MG63 (cell line): ENCODE results near the gene ALS2CL. TPM values are rescaled to one million over a fixed set of nuclear protein-coding genes. Genes with fewer than 3 reads are reported as not detected.
"Not testable (repeated sequence)": the region's sequence is repeated elsewhere in the genome, so short reads cannot be mapped to it uniquely, and the experiment has no call there.

ENCODE experiments used
- DNase-seq: peaks from one replicate; pipeline ENCODE4 v3.0.0-alpha.2; 2020
- H3K27me3 ChIP-seq: fragments of 250-450 bp; sonication (Bioruptor Pico); 2 replicates; pipeline ENCODE4 v1.5.1; 2020; ENCODE audit warnings: mild to moderate bottlenecking, moderate library complexity
- H3K36me3 ChIP-seq: fragments of 250-450 bp; sonication (Bioruptor Pico); 2 replicates; pipeline ENCODE4 v1.5.1; 2020; ENCODE audit warnings: mild to moderate bottlenecking, moderate library complexity
- H3K4me3 ChIP-seq: fragments of 250-450 bp; sonication (Bioruptor Pico); 2 replicates; pipeline ENCODE4 v1.5.1; 2020; ENCODE audit warnings: mild to moderate bottlenecking, moderate library complexity
- H3K9me3 ChIP-seq: fragments of 250-450 bp; sonication (Bioruptor Pico); 2 replicates; pipeline ENCODE4 v1.5.1; 2020; ENCODE audit warnings: mild to moderate bottlenecking, moderate library complexity
- total RNA-seq: library from RNA; depleted of rRNA; stranded (reverse); fragments of >200 nt; shearing (Covaris generic); gene quantifications from 2 replicates; pipeline ENCODE4 v1.2.3, GENCODE V29; 2014; ENCODE audit warnings: low replicate concordance

The ALS2CL gene
- total RNA-seq, 1 experiment from 2014 or later = 1.2 TPM

DNA sequence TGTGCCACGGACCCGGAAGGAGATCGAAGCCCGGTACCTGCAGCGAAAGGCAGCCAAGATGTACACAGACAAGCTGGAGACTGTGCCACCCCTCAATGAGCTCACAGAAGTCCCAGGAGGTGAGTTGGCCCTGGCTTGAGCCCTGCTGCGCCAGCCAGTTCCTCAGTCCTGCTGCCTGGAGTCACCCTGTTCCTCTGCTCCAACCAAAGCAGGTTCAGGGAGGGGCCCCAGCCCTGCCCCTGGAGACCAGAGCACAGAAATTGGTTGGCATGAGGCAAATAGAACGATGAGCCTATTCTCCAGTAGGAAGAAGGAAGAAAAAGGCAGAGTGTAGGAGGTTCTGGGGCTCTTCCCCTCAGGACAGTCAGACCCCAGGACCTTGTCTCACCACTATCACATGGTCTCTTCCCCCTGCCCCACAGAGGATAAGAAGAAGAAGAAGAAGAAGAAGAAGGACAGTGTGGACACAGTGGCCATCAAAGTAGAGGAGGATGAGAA lies 15.7 kb upstream of the ALS2CL start:
- no peak overlapping the region for H3K4me3 ChIP-seq
- H3K36me3 ChIP-seq = no peaks in the 10 kb centered on the region
- no peaks in the 10 kb centered on the region for H3K9me3 ChIP-seq
- H3K27me3 ChIP-seq = no peaks in the 10 kb centered on the region
- no peak for DNase-seq

DNA sequence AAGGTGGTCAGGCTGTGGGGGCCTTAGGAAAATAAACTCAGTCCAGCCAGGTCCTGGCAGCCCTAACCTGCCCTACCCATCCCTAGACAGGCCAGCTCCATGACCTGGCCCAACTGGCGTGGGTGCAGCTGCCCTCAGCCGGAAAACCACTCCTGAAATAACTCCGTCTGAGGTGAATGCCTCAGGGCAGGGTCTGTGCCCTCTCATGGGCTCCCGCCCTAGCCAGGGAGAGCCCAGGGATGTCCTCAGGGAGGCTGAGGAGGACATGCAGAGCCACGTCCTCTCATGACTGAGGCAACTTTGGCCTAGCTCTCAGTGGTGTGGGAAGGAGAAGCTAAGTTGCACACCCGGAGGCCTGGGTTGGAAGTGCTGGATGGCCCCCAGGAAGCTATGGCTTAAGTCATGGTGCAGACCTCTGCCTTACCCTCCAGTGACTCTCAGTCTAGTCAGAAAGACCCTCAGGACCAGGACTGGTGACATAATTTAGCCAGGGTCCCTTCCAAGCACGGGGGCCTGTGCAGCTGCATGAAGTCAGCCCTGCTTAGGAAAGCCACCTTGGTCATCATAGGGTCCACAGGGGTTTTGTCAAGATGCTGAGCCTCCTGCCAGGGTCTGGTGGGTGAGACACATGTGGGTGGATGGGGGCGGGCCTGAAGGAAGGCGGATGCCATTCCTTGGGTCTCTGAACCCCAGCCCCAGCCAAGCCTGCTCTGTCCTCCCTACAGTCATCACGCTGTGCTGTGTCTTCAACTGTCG lies 15.1 kb upstream of the ALS2CL start:
- Histone ChIP-seq H3K9me3 (no peaks in the 10 kb centered on the region), H3K36me3 (no peaks in the 10 kb centered on the region), H3K27me3 (no peaks in the 10 kb centered on the region), H3K4me3 (no peak overlapping the region)
- DNase-seq = no peak

DNA sequence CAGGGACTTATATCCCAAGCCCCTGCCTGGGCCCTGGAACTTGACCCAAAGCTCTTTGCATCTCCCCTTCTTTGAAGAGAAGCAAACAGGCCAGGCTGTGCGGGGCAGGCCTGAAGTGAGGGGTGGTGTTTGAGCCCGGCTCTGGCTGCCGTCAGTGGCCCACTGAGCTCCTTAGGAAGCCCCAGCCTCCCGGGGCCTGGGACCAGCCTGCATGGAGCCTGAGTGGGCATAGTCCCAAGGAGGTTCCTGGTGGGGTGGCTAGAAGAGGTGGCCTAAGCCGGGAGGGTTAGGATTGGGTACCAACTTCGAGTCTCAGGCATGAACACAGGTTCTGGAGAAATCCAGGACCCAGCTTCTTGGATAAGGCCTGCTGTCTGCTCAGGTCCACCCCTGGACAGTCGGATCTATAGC lies 14.1 kb upstream of the ALS2CL start:
- no peak for DNase-seq
- H3K27me3 ChIP-seq = no peaks in the 10 kb centered on the region
- H3K4me3 ChIP-seq = no peak overlapping the region

DNA sequence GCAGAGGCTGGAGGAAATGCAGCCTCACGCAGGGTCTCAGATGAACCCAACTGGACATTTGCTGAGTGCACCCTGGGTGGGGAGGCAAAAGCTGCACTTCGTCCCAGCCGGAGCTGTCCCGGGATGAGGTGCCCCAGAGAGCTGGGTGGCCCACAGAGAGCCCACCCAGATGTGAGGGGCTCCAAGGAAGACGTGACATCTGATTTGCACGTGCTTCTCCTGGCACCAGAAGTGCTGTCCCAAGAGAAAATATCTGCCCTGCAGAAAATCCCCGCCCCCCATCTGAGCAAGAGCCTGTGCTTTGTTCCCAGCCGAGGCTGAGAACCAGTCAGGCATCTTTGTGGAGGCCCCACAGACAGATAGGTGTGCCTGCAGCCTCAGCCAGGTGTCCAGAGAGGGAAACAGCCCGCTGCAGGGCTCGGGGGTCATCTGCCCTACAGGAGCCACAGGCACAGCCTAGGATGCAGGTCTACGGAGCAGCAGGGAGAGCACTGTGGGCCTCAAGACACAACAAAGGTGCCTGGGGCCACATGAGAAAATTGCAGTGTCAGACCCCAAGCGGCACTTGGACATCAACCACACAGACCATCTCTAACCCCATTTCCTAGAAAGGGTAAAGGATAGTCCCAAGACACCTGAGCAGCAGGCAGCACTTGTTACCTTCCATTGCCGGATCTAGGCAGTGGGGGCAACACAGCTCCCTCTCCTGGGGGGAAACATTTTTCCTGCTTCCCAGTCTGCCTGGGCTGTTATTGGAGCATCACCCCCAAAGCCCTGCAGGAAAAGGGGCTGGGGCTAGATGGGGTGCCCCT lies 13.5 kb upstream of the ALS2CL start:
- no peak for DNase-seq

More for the DNA sequence above, 14.1 kb upstream of the ALS2CL start:
- Histone ChIP-seq H3K9me3 (no peaks in the 10 kb centered on the region), H3K36me3 (no peaks in the 10 kb centered on the region)

DNA sequence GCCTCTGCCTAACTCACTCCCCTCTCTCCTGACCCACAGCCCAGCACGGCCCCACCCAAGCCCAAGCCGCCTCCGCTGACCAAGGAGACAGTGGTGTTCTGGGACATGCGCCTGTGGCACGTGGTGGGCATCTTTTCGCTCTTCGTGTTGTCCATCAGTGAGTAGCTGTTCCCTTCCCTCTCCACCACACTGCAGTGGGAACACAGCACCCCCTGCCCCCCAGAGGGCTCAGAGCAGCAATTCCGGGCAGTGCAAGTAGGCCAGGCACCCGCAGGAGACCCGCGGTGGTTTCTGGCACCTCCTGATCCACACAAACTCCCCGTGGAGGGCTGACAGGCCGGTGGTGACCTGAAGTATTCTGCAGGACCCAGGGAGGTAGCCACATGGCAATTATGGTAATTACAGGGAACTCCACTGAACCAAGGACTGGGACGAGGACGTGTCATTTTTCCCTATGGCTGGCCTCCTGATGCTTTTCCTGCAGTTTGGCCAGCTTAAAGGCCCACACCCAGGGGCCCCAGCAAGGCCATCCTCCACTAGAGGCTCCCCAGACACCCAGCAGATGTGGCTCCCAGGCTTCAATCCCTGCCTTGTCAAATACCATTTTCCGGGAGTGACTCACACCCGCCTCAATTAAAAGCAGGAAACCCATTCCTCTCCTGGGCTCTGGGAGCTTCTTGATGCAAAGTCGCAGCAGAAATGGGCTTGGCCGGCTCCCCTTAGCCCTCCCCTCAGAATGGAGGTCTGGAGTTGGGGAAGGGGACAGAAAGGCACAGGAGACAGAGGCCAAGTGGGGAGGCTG lies 12.5 kb upstream of the ALS2CL start:
- H3K9me3 ChIP-seq = no peaks in the 10 kb centered on the region
- no peak overlapping the region for H3K4me3 ChIP-seq
- DNase-seq = no peak
- H3K27me3 ChIP-seq = no peaks in the 10 kb centered on the region
- H3K36me3 ChIP-seq = no peaks in the 10 kb centered on the region

More for the DNA sequence above, 13.5 kb upstream of the ALS2CL start:
- Histone ChIP-seq H3K27me3 (no peaks in the 10 kb centered on the region), H3K4me3 (no peak overlapping the region), H3K9me3 (no peaks in the 10 kb centered on the region), H3K36me3 (no peaks in the 10 kb centered on the region)

DNA sequence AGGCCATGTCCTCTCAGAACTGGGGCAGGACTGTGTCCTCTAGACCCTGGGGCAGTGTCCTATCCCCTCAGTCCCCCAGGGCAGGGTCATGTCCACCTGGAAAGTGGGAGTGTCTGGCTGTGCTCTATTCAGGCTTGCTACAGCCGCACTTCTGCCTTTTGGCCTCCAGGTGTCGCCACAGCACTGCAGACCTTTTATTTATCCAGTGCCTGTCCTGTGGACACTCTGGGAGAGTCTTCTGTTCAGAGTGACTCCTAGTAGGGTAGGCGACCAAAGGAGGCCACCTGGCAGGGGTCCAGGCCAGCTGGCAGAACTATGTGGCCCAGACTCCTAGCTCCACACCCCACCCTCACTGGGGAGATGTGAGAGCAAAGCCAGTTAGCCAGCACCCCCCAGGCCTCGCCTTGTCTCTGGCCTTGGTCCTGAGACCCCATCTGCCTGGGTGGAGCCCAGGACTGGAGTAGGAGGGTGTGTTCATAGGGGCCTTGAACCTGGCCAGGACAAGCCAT lies 11.6 kb upstream of the ALS2CL start:
- peak; percentile 18 for DNase-seq
- no peak overlapping the region for H3K4me3 ChIP-seq
- H3K9me3 ChIP-seq = no peaks in the 10 kb centered on the region
- no peaks in the 10 kb centered on the region for H3K27me3 ChIP-seq
- no peaks in the 10 kb centered on the region for H3K36me3 ChIP-seq

DNA sequence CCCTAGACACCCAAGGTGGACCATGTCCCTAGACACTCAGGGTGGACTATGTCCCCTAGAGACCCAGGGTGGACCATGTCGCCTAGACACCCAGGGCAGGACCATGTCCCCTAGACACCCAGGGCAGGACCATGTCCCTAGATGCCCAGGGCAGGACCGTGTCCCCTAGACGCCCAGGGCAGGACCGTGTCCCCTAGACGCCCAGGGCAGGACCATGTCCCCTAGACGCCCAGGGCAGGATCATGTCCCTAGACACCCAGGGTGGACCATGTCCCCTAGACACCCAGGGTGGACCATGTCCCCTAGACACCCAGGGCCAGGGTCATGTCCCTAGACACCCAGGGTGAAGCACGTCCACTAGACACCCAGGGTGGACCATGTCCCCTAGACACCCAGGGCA lies 10.9 kb upstream of the ALS2CL start:
- not testable (repeated sequence) for DNase-seq, H3K9me3 ChIP-seq, H3K27me3 ChIP-seq, H3K36me3 ChIP-seq, H3K4me3 ChIP-seq

DNA sequence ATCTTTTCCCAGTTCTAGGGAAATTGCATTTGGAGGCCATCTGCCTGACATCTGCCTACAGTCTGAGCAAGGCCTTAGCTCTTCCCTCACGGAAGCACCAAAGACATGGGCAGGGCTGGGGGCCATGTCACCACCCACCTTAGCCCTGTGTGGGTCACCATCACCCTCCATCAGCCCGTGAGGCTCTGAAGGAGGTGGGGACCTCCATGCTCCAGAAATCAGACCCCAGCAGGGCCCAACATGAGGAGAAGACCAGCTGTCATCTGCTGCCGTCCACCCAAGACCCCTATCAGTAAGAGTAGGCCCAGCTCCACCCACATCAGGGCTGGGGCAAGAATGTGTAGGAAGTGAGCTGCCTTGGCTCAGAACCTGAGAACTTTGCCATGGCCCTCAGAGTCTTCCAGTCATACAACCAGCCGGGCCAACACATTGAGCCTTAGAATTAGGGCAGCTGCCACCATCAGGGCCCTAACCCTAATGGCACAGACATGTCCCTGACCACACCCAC lies 9.6 kb upstream of the ALS2CL start:
- Histone ChIP-seq H3K27me3 (no peaks in the 10 kb centered on the region), H3K4me3 (no peak overlapping the region), H3K36me3 (no peaks in the 10 kb centered on the region), H3K9me3 (no peaks in the 10 kb centered on the region)
- DNase-seq = no peak

DNA sequence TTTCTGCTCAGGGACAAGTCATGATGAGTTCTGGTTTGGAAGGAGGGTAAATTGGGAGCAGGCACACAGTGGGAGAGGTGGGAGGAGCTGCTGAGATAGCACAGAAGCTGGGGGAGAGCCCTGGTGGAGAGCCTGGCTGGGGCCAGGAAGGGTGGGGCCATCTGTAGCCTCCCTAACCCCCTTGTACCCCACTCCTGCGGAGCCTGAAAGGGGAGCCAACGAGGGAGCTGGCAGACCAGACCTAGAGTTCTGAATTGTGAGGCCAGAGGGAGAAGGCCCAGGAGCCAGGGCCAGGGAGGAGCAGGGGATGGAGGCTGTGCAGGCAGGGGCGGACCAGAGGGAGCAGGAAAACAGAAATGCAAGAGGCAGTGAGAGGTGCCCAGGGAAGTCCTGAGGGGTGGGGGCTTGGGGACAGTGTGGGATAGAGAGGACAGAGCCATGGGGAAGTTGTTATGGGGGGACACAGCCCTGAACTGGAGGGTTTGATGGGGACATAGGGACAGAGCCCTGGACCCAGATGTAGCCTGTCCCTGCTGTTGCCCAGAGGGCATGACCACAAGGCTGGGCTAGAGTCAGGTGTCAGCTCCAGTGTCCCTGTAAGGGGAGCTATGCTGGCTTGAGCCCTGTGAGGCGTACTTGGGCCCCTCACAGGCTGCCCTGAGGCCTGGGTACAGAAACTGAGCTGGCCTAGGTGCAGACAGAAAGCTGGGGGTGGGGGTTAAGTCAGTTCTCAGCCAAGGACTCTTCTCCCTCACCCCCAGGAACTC lies 8.9 kb upstream of the ALS2CL start:
- DNase-seq = no peak
- no peaks in the 10 kb centered on the region for H3K27me3 ChIP-seq
- H3K9me3 ChIP-seq = no peaks in the 10 kb centered on the region
- H3K36me3 ChIP-seq = no peaks in the 10 kb centered on the region
- H3K4me3 ChIP-seq = no peak overlapping the region

DNA sequence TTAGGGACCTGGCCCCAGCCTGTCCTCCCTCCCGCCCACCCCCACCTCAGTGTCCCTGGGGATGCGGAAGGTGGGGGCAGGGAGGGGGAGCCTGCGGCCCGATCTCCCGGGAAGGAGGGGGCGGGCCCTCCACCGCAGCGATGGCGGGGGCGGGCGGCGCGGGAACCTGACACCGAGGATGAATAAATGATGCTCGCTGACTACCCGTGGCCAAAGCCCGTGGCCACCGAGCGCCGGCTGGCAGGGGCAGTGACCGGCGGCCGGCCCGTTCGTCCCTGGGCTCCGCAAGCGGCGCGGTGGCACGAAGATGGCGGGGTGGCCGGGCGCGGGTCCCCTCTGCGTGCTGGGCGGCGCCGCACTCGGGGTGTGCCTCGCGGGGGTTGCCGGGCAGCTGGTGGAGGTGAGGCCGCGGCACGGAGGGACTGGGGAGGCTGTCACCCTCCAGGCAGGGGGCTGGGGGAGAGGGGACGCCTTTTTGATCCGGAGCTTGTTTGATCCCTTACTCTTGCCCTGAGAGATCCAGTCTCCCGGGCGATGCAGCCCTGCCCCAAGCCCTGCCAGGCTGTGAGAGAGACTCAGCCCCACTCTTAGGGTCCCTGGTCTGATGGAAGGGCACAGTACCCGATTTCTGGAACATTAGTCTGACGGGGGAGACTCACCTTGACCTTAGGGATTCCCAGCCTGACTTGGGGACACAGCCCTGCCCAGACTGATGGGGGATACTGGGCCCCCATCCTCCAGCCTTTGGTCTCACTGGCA lies 7.9 kb upstream of the ALS2CL start, which contains the start of gene TMIE:
Gene TMIE (plus strand): TSS at position 212 of the 759 bp plus-strand sequence. CDS start 96 bp downstream, at position 308.
- H3K9me3 ChIP-seq = no peaks in the 10 kb centered on the region
- no peak within 1 kb of the TSS for H3K4me3 ChIP-seq
- no peak for DNase-seq
- H3K36me3 ChIP-seq = no peaks in the 10 kb centered on the region
- no peaks in the 10 kb centered on the region for H3K27me3 ChIP-seq

DNA sequence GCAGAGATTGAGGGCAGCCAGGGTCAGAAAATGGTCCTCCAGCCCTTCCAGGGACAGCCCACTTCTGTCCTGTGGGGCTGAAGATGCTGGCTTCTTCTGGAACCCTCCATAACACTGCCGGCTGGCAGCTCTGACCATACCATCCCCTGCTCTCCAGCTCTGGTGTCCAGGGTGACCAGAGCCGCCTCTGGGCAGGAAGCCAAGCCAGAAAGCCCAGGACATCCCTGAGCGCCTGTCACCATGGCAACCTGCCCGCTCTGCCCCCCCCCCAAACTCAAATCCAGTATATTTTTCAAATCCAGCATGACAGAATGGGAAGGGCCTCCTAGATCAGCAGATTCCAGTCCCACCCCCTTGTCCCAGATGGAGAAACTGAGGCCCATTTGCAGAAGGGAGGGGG lies 7.3 kb upstream of the ALS2CL start:
- DNase-seq = no peak
- no peaks in the 10 kb centered on the region for H3K27me3 ChIP-seq
- H3K9me3 ChIP-seq = no peaks in the 10 kb centered on the region
- no peaks in the 10 kb centered on the region for H3K36me3 ChIP-seq
- no peak overlapping the region for H3K4me3 ChIP-seq

DNA sequence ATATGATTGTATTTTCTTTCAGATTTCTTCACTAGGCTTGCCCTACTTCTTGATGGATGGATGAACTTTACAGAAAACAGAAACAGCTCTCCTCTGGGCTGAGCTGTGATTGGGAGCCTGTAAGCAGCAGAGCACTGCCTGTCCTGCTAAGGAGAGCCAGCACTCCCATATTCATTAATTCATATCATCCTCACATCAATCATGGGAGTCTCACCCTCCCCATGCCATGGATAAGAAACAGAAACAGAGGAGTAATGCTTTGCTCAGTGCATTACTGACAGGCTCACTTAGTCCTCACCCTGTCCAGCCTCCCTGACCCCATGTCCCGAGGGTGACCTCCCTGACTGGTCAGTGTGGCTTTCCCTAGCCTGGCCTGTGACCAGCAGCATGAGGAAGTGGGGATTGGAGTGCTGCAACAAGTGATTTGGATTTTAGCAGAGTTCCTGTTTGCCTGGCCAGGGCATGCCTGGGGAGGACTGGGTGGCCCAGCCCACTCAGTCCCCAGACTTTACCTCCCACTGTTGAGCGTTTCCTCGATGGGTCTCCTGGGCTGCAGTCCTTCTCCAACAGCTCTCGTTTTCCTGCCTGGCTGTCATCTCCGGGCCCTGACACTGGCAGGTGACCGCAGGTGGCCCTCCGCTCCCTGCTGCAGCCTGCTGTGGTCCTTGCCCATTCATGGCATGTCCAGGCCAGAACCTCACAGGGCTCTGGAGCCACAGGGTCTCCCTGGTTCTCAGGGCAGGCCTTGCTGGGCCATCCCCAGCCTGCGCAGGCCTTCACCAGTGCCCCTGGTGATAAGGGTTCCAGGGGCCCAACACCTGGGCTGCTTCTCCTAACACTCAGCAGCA lies 6.4 kb upstream of the ALS2CL start:
- no peak for DNase-seq
- no peak overlapping the region for H3K4me3 ChIP-seq
- H3K9me3 ChIP-seq = no peaks in the 10 kb centered on the region
- no peaks in the 10 kb centered on the region for H3K27me3 ChIP-seq
- H3K36me3 ChIP-seq = no peaks in the 10 kb centered on the region

DNA sequence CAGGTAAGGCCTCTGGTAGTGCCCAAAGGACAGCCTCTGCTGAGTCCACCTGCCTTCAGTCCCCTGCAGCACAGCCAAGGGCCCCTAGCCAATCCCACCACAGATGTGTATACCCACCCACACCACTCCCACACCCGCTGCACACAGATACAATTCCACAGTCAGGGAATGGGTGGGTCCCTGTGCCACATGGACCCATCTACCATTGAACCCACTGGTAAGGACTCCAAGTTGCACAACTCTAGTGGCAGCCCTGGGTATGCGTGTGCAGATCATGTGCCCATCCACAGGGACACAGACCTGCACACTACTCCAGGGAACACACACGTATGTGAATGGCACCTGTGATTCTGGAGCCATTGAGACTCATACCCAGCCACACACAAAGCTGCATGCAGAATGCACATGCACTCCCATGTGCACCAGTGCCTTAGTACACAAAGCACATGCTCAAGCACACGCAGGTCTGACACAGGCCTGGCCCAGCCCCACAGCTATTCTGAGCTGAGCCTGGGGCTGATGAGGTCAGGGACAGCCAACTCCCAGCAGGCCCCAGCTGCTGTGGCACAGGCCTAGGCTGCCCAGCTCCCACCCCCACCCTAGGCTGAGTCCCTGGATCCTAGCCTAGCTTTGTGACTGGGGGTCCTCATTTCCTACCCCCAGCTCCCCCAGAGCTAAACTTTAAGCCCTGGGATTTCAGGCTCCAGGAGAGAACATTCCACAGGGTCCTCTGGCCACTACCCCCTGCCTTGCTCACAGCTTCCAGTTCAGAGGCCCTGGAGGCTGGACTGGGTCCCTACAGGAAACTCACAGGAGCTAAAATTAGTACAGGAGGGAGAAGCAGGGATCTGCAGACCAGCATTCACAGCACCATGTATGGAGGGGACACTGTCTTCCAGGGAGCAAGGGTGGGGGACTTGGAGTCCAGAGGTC lies 2.7 kb upstream of the ALS2CL start:
- no peak for DNase-seq
- H3K9me3 ChIP-seq = no peaks in the 10 kb centered on the region
- H3K4me3 ChIP-seq = no peak overlapping the region
- no peaks in the 10 kb centered on the region for H3K36me3 ChIP-seq
- H3K27me3 ChIP-seq = no peaks in the 10 kb centered on the region
